Neural crest cell (in vitro differentiated cells): Measurements from ENCODE around the gene PGF. TPM values are rescaled to one million over a fixed set of nuclear protein-coding genes. Genes with fewer than 3 reads are reported as not detected.
A peak's percentile ranks its signal among the peaks of the same experiment; 100 is the strongest.

Experiments used
- DNase-seq: peaks from one replicate; pipeline ENCODE4 v3.0.0; 2021; ENCODE audit warnings: low read depth, mixed read lengths, low spot score
- H3K27ac Mint-ChIP-seq: one replicate; pipeline ENCODE4 v1.8.0; 2021; ENCODE audit warnings: mild to moderate bottlenecking, mixed read lengths; ENCODE audit not compliant: unreplicated experiment
- H3K27me3 Mint-ChIP-seq: 2 replicates; pipeline ENCODE4 v1.8.0; 2021; ENCODE audit warnings: low read depth, mild to moderate bottlenecking, mixed read lengths
- H3K36me3 Mint-ChIP-seq: 2 replicates; pipeline ENCODE4 v1.8.0; 2021; ENCODE audit warnings: low read depth, mild to moderate bottlenecking, mixed read lengths
- H3K4me1 Mint-ChIP-seq: 2 replicates; pipeline ENCODE4 v1.8.0; 2021; ENCODE audit warnings: mixed read lengths
- H3K4me3 Mint-ChIP-seq: one replicate; pipeline ENCODE4 v1.8.0; 2021; ENCODE audit warnings: mild to moderate bottlenecking, mixed read lengths
- H3K9me3 Mint-ChIP-seq: 2 replicates; pipeline ENCODE4 v1.8.0; 2021; ENCODE audit warnings: mixed read lengths
- CTCF ChIP-seq: fragments of 200-600 bp; sonication (generic); conservative IDR thresholded peaks from 2 replicates; pipeline ENCODE4 v1.5.0; 2021; ENCODE audit warnings: antibody characterized with exemption, mild to moderate bottlenecking
- total RNA-seq: library from RNA; stranded (reverse); gene quantifications from 2 replicates; pipeline ENCODE4 v1.2.1, GENCODE V29; 2021

The PGF gene
- total RNA-seq, 1 donor from 2014 or later = 2.9 TPM

GRCh38 chr14:74988993-74989392, 33.6 kb upstream of the PGF start:
- no peaks in the 10 kb centered on the region for H3K36me3 Mint-ChIP-seq
- H3K4me1 Mint-ChIP-seq = peaks cover 10% of the 10 kb centered on the region
- no peak for TF ChIP-seq CTCF
- no peak for DNase-seq
- no peak overlapping the region for H3K27ac Mint-ChIP-seq
- H3K9me3 Mint-ChIP-seq = no peaks in the 10 kb centered on the region
- H3K4me3 Mint-ChIP-seq = no peak overlapping the region
- no peaks in the 10 kb centered on the region for H3K27me3 Mint-ChIP-seq

GRCh38 chr14:74988131-74988530, 32.7 kb upstream of the PGF start:
- no peak for DNase-seq
- H3K4me1 Mint-ChIP-seq = peaks cover 10% of the 10 kb centered on the region
- H3K27ac Mint-ChIP-seq = no peak overlapping the region
- H3K27me3 Mint-ChIP-seq = no peaks in the 10 kb centered on the region
- H3K9me3 Mint-ChIP-seq = no peaks in the 10 kb centered on the region
- TF ChIP-seq CTCF = no peak
- no peaks in the 10 kb centered on the region for H3K36me3 Mint-ChIP-seq
- H3K4me3 Mint-ChIP-seq = no peak overlapping the region

- Mint-ChIP-seq H3K27ac (no peak overlapping the region), H3K4me1 (peaks cover 16% of the 10 kb centered on the region), H3K27me3 (no peaks in the 10 kb centered on the region)
These were observed 30.4 kb upstream of the PGF start for GRCh38 chr14:74985806-74986205.

GRCh38 chr14:74985028-74985310, 29.6 kb upstream of the PGF start:
- Mint-ChIP-seq H3K4me1 (peaks cover 21% of the 10 kb centered on the region), H3K9me3 (no peaks in the 10 kb centered on the region), H3K36me3 (no peaks in the 10 kb centered on the region), H3K4me3 (no peak overlapping the region), H3K27ac (no peak overlapping the region), H3K27me3 (no peaks in the 10 kb centered on the region)
- no peak for DNase-seq
- TF ChIP-seq CTCF = no peak

More at GRCh38 chr14:74985806-74986205, 30.4 kb upstream of the PGF start:
- no peaks in the 10 kb centered on the region for H3K36me3 Mint-ChIP-seq
- H3K4me3 Mint-ChIP-seq = no peak overlapping the region
- TF ChIP-seq CTCF = no peak
- no peak for DNase-seq
- no peaks in the 10 kb centered on the region for H3K9me3 Mint-ChIP-seq

- TF ChIP-seq CTCF = no peak
- H3K9me3 Mint-ChIP-seq = no peaks in the 10 kb centered on the region
- H3K4me3 Mint-ChIP-seq = no peak overlapping the region
- H3K27ac Mint-ChIP-seq = peak overlapping the region; percentile 35
- H3K36me3 Mint-ChIP-seq = no peaks in the 10 kb centered on the region
- H3K27me3 Mint-ChIP-seq = no peaks in the 10 kb centered on the region
- H3K4me1 Mint-ChIP-seq = peaks cover 26% of the 10 kb centered on the region
- no peak for DNase-seq
These were observed 29.0 kb upstream of the PGF start for GRCh38 chr14:74984236-74985027.
